Activated CD4-positive, alpha-beta T cell treated with anti-CD3 and anti-CD28 coated beads, Interleukin-2, amount 50 U/mL, for 4 hours (primary cell): ENCODE results near the gene GJB3.
"Not testable (repeated sequence)": the region's sequence is repeated elsewhere in the genome, so short reads cannot be mapped to it uniquely, and the experiment has no call there.

Source experiments
- DNase-seq, 2 experiments: peaks; one replicate each; pipeline ENCODE4 v3.0.0-alpha.2; 2020

GJB3 gene

DNA sequence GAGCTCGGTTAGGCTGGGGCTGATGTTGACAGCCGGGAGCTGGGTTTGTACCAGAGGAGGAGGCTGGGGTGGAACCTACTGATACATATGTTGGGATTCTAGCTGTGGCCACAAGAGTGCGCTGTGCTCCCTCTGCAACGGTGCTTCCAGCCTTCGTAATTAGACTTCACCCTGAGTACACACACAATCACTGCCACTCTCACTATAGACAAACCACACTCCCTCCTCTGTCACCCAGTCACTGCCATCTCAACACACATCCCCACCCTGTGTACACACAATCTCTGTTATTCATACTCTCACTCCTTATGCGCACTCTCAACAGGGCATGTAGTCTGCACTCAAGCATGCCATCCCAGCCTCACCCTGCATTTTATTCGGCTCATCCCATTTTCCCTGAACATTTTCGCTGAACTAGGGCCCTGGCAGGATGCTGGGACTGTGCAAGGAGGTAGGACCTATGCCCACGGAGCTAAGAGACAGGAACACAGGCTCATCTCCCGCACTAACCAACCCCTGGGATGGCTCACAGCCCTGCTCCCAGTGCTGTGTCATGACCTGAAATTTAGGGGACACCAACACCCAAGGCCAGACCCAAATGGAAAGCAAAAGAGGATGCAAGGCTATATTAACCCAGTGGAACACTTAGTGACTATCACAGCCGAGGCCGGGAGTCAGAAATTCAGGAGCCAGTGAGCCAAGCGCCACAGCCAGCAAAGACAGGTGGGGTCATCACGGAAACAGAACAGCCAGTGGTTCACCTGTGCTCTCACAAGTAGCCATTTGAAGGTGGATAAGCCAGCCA is 5.7 kb downstream of the GJB3 start:
- DNase-seq: peak; percentile 48 to 50

DNA sequence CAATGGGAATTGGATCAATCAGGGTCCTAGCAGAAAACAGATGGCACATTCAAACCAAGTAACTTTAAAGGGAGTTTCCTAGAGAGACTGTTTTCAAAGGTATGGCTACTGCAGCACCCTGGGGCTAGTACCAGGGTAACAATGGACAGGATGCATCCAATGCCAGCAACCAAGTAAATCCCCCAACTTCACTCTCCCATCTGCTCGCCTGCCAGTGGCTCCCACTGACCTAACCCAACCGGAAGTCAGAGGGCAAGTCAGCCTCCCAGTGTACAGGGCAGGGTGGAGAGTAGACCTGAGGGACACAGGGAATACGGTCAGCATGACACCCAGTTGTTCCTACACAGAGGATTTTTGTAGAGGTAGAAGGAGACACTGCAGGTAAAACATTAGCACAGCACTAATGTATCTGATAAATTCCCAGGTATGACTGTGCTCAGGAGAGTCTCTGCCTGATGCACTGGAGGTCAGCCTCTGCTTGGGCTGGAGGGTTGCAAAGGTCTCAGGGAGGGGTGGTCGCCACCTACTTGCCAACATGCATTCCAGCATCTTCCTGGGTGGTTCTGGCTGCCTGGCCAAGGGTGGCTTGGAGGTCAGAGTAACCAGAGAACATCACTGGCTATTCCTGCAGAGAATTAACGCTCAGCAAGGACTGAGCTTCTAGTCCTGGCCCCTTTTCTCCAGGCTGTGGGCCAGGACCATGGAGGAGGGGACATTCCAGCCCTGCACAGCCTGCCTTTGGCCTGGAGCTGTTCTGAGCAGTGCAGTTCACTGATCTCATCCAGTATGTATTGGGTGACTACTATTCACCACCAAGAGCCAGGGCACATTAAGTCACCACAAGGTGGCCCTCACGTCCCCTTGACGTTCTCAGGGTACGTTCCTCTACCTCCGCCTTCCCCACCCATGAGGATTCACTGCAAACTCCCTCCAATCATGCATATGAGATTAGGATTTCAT is 6.7 kb downstream of the GJB3 start:
- no peak for DNase-seq

DNA sequence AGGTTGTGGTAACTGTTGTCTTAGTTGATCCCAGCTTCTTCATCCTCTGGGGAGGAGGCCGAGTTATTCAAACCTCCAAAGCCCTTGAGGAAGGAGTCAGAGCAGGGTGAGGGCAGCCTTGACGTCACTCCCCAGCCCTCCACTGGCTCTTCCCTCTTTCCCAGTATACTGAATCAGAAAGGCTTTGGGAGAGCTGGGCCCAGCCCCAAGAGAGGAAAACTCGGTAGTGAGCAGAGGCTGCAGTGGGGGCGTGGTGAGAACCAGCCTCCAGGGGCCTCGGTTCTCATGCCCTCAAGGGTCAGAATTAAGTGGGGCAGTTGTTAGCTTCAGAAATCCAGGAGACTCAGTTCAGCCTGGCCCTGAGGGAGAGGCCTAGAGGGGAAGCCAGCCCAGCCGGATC is 10.0 kb downstream of the GJB3 start:
- DNase-seq: no peak

DNA sequence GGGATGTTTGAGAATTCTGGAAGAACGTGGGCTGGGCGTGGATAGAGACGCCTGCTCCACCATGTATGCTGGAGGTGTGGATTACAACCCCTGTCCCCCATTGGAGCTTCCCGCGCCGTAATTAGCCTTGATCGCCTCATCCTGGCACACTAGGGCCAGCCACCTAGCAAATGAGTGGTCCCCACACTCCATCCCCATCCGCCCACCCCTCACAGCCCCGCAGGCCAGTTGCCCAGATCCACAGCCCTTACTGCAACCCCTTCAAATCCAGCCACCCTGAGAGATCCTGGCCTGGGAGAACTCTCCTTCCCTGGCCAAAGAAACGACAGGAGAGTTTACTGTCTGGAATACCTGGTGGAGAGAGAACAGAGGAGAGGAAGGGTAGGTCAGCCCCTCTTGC is 11.4 kb downstream of the GJB3 start:
- no peak for DNase-seq

DNA sequence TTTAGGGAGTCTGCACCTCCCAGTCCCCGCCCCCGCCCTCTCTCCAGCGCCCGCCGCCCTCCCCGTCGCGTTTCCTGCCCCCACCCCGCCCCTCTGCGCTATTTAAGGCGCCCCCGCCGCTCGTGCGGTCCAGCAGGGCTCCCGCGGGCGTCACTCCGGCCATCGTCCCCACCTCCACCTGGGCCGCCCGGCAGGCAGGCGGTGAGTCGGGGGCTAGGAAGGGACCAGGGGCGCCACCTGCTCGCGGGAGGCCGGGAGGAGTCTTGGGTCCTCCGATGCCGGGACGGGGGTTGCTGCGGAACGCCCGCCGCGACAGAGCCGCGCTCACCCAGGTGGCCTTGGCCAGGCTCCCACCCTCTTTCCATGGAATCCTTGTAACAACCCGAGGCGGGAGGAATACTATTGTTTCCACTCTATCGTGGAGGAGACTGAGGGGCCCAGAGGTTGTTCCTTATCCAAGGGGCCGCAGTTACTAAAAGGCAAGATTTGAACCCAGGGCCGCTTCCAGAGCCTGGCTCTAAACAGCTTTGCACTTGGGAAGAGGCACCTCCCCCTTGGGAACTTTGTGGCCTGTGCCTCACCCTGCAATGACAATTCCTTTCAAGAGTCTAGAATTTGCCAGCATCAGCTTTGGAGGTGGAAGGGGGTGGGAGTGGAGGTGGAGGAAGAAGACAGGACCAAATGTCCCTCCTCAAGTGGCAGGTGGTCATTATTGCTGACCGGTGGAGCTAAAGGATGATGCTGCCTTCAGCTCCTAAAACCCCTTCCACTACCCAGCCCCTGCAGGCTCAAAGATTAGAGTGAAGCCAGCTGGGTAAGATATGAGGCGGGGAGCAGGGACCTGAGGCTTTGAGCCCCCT is 12.1 kb downstream of the GJB3 start, which contains the start of gene GJA4:
Gene GJA4, plus strand, starts transcription at position 132 of the 860 bp plus-strand sequence. CDS start 1,215 bp downstream, outside the sequence.
- no peak for DNase-seq

DNA sequence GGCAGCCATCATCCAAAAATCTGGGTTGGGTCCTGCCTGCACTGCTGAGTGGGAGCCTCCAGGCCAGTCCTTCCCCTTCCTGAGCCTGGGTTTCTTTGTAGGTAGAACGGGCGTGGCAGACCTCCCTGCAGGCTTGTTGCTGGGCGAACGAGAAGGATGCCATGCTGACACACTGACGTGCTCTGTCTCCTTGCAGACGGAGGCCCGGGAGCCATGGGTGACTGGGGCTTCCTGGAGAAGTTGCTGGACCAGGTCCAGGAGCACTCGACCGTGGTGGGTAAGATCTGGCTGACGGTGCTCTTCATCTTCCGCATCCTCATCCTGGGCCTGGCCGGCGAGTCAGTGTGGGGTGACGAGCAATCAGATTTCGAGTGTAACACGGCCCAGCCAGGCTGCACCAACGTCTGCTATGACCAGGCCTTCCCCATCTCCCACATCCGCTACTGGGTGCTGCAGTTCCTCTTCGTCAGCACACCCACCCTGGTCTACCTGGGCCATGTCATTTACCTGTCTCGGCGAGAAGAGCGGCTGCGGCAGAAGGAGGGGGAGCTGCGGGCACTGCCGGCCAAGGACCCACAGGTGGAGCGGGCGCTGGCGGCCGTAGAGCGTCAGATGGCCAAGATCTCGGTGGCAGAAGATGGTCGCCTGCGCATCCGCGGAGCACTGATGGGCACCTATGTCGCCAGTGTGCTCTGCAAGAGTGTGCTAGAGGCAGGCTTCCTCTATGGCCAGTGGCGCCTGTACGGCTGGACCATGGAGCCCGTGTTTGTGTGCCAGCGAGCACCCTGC is 13.2 kb downstream of the GJB3 start:
- DNase-seq: no peak

DNA sequence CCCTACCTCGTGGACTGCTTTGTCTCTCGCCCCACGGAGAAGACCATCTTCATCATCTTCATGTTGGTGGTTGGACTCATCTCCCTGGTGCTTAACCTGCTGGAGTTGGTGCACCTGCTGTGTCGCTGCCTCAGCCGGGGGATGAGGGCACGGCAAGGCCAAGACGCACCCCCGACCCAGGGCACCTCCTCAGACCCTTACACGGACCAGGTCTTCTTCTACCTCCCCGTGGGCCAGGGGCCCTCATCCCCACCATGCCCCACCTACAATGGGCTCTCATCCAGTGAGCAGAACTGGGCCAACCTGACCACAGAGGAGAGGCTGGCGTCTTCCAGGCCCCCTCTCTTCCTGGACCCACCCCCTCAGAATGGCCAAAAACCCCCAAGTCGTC is 13.8 kb downstream of the GJB3 start:
- DNase-seq: no peak

DNA sequence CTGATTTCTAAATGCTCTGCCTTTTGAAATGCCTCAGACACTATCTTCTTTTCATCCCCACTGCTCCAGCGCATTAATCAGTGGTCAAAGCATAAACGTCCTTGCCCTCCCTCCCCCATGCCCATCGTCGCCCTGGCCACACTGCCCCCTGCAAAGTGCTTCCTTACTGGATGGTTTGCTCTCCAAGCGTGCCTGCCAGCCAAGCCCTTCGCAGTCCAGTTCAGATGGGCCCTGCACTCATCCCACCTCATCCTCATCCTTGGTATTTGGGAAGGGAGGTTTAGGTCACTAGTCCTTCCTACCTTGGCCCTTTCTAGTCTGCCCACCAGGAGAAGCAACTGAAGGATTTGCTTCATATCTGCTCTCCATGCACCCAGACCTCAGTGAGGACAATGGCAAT is 14.9 kb downstream of the GJB3 start:
- DNase-seq: no peak

DNA sequence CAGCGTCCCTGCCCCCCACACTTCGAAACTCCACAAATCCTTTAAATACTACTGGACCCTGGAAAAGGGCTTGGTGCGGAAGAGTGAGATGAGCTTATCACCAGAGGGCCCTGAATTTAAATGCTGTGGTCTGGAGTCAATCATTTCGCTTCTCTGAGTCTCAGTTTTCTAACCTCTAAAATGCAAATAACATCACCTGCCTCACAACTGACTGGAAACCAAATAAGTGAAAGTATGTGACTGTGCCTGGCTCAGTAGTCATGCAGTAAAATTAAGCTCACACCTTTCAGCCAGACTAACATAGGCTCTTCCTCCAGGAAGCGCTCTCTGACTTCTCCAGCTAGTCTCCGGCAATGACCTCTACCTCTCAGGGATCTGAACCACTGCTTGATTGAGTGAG is 16.0 kb downstream of the GJB3 start:
- no peak for DNase-seq

DNA sequence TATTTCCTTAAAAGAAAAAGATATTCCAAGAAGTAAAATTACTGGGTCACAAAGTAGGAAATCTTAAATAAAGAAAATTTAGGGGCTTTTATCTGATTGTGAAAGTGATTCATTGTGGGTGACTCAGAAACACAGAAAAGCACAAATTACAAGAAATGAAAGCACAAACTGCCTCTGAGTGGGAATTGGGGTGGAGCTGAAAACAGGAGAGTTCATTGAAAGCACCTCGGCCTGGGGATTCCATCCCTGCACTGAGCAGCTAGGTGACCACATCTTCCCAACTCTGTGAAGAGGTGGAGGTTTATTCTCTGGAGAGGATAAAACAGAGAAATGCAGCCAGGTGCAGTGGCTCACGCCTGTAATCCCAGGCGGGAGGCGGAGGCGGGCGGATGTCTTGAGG is 19.2 kb downstream of the GJB3 start:
- DNase-seq: no peak

DNA sequence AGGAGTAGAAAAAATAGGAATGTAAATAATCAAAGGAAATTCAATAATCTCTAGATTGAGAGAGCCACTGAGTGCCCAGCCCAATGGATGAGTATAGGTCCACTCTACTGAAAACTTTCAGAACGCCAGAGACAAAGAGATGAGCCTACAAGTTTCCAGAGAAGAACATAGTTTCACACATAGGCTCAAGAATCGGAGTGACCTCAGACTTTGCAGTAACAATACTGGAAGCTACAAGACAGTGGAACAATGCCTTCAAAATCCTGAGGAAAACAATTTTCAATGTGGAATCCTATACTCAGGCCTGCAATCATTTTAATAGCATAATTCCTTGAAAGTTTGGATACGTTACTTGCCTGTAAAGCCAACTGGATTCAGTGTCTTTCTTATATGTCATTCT is 22.8 kb downstream of the GJB3 start:
- DNase-seq: no peak

DNA sequence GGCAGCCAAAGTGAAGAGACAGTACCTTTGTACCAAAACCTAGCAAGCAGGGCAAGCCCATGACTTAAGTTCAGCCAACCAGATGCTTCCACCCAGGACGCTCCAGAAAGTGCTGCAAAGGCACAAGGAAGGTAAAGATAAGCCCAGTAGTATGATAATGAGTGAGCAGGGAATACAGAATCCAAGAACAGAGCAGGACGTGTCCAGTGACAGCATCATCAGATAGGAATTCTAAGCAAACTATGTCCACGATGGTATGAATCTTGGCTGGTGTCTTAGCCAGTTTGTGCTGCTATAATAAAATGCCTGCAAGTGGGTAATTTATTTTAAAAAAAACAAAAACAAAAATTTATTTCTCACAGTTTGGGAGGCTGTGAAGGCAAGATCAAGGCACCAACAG is 25.4 kb downstream of the GJB3 start:
- no peak for DNase-seq

DNA sequence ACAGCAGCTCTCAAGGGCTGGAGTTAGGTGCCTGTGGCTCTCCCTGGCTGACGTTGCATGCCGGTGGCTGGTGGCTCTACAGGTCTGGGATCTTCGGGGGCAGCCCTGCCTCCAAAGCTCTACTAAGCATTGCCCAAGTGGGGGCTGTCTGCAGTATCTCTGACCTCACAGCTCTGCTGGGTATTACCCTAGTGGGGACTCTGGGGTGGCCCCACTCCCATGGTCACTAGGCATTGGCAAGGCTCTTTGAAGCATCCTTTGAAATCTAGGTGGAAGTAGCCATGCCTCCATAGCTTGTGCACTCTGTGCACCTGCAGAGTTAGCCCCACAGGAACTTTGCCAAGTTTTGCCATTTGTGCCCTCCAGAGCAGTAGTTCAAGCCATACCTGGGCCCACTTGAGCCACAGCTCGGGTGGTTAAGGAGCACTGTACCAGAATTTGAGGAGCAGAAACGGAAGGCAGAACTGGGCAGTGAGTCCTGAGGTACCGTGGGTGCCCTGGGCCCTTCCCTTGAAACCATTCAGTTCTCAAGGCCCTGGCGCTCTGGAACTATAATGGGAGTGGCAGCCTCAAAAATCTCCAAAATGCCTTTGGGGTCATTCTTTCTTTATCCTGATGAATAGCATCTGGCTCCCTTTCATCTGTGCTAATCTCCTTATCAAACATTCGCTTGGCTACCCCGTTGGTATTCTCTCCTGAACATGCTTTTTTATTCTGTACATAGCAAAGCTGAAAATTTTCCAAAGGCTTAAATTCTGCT is 27.2 kb downstream of the GJB3 start:
- no peak for DNase-seq

DNA sequence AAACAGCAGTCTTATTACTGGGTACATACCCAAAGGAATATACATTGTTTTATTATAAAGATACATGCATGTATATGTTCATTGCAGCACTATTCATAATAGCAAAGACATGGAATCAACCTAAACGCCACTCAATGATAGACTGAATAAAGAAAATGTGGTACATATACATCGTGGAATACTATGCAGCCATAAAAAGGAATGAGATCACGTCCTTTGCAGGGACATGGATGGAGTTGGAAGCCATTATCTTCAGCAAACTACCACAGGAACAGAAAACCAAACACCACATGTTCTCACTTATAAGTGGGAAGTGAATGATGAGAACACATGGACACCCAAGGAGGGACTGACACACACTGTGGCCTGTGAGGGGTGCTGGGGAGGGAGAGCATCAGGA is 29.8 kb downstream of the GJB3 start:
- DNase-seq: not testable (repeated sequence)

DNA sequence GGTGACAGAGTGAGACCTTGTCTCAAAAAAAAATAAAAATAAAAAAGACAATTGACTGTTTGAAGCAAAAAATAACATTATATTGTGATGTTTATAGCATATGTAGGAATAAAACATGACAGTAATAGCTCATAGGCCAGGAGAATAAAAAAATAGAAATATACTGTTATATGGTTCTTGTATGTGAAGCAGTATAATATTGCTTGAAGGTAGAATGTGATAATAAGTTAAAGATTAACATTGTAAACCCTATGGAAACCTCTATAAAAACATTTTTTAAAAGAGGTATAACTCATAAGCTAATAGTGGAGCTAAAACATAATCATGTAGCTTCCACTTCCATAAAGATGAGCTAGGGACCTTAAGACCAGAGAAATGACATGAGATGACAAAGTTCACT is 35.3 kb downstream of the GJB3 start:
- no peak for DNase-seq

DNA sequence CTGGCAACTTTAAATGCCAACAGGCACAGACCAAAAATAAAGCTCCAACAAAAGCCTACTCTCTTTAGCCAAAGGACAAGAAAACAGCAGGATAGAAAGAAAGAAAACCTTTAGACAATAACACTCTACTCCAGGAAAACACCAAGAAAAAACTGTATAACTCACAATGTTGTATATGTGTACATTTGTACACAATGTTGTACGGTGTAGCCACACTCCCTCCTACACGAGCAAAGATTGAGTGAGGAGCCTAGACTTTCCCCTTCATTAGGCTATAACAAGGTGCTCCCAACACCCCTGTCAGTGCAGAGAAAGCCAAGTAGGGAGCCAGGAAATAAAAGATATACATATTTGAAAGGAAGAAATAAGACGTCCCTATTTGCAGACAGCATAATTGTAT is 35.8 kb downstream of the GJB3 start:
- DNase-seq: no peak

DNA sequence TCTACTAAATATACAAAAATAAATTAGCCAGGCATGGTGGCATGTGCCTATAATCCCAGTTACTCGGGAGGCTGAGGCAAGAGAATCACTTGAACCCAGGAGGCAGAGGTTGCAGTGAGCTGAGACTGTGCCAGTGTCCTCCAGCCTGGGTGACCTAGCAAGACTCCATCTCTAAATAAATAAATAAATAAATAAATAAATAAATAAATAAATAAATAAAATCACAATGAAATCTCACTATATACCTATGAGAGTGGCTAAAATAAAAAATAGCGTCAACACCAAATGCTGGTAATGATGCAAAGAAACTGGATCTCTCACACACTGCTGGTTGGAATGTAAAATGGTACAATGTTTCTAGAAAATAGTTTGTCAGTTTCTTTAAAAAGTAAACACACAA is 37.8 kb downstream of the GJB3 start:
- DNase-seq: not testable (repeated sequence)

DNA sequence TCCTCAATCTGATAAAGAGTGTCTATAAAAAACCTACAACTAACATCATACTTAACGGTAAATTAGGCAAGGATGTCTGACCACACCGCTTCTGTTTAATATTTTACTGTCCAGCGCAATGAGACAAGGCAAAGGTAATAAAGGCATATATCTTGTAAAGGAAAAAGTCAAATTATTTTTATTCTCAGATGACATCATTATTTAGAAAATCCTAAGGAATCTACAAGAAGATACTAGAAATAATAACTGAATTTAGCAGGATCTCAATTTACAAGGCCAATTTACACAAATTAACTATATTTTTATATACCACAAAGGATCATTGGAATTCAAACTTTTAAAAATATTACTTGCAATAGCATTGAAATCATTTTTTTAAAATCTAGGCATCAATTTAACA is 41.2 kb downstream of the GJB3 start:
- DNase-seq: no peak

DNA sequence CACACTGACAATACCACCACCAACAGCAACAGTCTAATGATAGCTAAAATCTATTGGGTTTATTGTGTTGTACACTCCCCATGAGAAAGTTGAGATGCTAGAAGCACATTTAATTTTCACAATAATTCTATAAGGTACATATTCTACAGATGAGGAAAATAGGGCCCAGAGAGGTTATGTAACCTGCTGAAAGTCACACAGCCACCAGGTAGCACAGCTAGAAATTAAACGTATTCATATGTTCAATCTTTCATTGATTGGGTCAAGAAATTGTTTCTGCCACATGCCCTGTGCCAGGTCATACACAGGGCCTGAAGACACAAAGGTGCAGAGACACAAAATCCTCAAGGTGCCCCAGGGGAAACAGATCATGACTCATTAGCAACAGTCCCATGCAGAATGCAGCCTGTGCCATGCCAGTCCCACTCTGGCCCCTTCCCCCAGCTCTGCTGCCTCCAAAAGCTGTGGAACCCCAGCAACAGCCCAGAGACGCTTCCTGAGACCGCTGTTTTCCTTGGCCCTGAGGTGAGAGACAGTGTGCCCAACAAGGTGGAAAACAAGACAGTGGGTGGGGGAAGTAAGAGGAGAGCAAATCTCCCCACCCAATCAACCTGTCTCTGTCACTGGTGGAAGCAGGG is 43.9 kb downstream of the GJB3 start:
- DNase-seq: no peak

DNA sequence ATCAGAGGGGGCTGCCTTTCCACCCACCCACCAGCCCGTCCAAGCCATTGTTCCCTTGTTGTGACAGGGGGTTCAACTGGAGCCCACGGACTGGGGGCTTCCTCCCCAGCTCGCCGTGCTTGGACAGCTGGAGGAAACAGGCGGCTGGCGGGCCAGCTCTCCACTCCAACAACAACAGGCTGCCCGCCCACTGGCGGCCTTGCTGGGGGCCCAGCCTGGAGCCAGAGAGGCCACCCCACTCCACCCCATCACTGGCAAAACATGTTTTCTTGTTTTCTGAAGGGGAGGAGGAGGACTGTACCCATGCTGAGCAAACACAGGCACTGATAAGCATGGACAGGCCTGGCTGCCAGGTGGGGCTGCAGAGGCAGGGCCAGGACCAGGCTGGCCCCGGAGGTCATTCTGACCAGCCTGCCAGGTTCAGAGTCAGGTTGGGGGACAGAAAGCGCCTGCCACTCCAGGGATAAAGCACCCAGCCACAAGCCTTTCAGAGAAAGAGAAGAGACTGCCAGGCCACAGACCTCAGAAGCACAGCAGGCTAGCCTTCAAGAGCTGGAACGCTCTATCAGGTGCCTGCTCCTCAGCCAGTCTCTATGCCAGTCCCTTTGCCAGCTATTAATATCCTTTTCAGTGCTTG is 44.6 kb downstream of the GJB3 start:
- DNase-seq: no peak
